NCI-H82 treated with DMSO at 0.1 percent for 48 hours (cell line): Measurements from ENCODE around the gene CCDC172.

Experiments used
- DNase-seq: peaks from one replicate; lab custom pipeline; 2025; ENCODE audit not compliant: unreplicated experiment; lab: John Stamatoyannopoulos, UW

CCDC172 gene

GRCh38 chr10:116324227-116324950 lies at the start of gene CCDC172:
TSS of gene CCDC172 (plus strand) at chr10:116324448. CDS start at chr10:116325012, 564 bp downstream.
- DNase-seq, result no peak

GRCh38 chr10:116276981-116277380 lies 47.3 kb upstream of the CCDC172 start:
- no peak for DNase-seq

GRCh38 chr10:116278846-116279245 lies 45.4 kb upstream of the CCDC172 start:
- DNase-seq, result peak; percentile 71

DNA sequence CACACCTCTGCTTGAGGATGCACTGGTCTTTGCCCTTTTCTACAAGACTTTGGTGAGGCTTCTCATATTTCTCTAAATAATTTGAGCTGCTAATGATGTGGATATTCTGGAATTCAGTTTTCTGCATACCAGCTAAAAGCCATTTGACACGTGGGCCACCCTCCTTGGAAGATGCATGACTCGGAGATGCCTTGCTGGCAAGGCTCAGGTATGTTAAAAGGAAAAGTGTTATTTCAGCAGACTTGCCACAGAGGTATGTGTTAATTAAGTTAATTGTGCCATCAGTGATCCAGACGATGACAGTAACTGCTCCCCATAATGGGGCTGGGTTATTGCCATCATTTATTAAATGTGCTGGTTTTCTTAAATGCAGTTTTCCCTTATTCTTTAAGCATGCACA lies 42.5 kb upstream of the CCDC172 start:
- DNase-seq, result no peak

GRCh38 chr10:116286626-116287200 lies 37.5 kb upstream of the CCDC172 start:
- DNase-seq, result no peak

DNA sequence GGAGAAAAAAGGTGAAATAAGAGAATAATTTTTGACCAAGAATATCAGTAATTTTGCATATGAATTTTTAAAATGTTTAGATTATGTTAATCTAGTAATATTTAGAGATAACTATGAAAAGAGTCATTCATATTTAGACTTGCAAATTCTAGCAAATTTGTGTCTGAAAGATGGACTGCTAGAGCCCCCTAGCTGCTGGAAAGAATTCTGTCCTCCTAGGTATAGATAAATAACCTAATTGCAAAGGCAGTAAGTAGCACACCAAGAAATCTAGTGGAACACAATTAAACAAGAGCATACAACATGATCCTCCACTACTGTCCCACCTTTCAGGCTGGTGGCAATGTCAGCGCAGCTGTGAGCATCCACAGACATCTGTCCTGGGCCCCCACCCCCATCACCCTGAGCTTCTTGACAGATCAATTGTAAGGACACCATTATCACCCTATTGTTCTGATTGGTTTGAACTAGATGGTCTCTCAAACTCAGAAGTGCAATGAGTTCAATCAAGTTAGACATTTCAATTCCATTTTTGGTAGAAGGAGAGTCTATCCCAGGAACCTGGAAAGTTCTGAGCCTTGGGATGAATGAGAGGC lies 36.2 kb upstream of the CCDC172 start:
- peak; percentile 2 for DNase-seq

GRCh38 chr10:116289652-116290051 lies 34.6 kb upstream of the CCDC172 start:
- no peak for DNase-seq

DNA sequence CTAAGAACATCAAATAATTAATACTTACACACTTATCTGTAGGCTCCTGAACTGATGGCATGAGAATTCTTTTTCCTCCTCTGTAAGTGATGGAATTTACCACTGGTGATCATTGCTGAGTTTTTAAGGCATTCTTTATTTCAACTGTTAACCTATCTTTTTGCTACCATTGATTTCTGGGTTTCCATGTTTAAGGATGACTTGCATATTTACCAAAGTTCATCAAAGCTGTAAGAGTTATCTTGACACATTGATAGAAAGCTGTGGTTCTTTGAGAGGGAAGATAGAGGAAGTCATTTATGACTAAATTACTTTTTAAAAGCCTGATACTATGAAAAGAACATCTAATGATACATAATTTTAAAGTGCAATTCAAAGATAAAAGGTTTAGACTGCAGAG lies 31.8 kb upstream of the CCDC172 start:
- no peak for DNase-seq

- DNase-seq, result no peak
These were observed 27.9 kb upstream of the CCDC172 start for GRCh38 chr10:116296291-116296721.

GRCh38 chr10:116298586-116298985 lies 25.7 kb upstream of the CCDC172 start:
- DNase-seq, result no peak

GRCh38 chr10:116300542-116300941 lies 23.7 kb upstream of the CCDC172 start:
- no peak for DNase-seq

DNA sequence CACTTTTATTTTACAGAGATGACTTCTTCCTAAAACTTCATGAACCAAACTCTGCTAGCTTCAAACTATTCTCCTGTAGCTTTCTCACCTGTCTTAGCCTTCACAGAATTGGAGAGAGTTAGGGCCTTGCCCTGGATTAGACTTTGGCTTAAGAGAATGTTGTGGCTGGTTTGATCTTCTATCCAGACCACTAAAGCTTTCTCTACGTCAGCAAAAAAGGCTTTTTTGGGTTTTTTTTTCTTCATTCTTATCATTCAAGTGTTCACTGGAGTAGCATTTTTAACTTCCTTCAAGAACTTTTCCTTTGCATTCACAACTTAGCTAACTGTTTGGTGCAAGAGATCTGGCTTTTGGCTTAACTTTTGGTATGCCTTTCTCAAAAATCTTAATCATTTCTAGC lies 19.3 kb upstream of the CCDC172 start:
- DNase-seq, result no peak

DNA sequence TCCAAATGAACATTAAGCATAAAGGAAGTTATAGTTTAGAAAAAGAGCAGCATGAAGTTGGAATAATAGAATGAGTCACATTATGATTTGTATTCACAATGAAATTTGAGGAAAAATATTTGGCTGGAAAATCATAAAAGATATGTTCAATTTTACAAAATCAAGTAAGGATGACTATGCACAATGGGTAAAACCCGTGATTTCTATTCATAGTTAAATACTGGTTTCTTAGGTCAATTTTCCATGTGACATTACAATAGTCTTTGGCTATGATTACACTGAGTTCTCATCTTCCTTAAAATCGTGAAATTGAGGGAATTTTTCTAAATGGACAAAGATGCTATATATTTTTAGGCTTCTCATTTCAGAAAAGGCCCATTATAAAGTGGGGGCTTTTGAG lies 17.4 kb upstream of the CCDC172 start:
- DNase-seq, result no peak

DNA sequence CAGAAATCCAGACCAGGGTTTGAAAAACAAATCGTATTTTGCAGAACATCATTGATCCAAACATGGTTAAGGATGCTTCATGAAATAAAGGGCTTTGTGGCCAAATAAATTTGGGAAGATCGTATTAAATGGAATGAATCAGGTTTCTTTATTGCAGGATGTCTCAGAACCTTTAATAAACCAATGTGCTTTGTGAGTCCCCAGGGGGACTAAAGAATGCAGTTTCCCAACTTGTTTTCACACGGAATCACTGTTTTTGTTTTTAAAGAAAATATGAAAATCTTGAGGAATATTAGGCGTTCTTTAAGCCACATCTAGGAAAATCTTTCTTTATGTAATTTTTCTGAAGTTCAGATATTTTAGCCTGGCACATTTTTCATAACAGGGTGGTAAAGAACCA lies 16.8 kb upstream of the CCDC172 start:
- DNase-seq, result no peak

DNA sequence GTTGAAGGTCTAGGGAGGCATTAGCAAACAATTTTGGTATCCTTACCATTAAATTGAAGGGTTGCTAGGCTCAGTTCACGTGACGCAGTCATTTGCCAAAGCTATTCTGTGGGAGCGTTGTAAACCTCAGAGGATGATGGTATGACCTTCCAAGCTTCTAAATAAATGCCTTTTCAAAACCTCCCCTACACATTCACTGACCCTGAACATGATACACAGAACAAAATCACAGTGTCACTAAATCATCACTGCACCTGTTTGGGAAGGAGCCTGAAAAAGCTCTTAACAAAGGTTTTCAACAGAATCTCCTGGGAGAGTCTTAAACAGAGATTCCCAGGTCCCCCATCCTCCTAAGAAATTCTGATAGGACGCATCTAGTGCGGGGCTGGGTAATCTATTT lies 13.2 kb upstream of the CCDC172 start:
- DNase-seq, result no peak

DNA sequence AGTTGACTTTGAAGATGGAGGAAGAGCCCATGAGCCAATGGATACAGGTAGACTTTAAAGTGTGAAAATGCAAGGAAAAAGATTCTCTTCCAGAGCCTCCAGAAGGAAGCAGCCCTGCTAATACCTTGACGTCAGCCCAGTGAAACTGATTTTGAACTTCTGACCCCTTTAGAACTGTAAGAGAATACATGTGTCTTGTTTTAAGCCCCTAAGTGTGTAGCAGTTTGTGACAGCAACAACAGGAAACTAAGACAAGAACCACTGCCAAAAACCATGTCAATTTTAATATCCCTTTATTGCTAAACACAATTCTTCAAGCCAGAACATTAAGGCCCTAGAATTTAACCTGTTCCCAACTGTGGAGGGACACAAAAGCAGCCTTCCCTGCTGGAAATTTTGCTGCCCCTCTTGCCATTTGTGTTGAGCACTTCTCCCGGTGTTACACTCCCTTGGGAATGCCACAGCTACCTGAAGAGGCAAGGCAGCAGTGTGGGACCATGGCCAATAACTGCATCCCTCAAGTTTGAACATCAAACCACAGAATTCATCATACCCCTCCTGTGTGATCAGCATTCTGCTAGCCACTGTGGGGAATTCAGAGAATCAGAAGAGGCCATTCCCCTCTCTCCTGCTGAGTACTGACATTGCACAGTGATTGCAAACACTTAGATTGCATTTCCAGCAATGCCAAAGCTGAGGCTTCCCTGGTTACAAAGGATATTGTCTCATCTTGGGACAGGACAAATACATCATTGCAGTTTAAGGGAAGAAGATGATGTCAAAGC lies 12.3 kb upstream of the CCDC172 start:
- DNase-seq, result no peak

- no peak for DNase-seq
These were observed 11.7 kb upstream of the CCDC172 start for GRCh38 chr10:116312548-116312947.

- DNase-seq, result peak; percentile 57
These were observed 7.7 kb upstream of the CCDC172 start for GRCh38 chr10:116316503-116316902.

DNA sequence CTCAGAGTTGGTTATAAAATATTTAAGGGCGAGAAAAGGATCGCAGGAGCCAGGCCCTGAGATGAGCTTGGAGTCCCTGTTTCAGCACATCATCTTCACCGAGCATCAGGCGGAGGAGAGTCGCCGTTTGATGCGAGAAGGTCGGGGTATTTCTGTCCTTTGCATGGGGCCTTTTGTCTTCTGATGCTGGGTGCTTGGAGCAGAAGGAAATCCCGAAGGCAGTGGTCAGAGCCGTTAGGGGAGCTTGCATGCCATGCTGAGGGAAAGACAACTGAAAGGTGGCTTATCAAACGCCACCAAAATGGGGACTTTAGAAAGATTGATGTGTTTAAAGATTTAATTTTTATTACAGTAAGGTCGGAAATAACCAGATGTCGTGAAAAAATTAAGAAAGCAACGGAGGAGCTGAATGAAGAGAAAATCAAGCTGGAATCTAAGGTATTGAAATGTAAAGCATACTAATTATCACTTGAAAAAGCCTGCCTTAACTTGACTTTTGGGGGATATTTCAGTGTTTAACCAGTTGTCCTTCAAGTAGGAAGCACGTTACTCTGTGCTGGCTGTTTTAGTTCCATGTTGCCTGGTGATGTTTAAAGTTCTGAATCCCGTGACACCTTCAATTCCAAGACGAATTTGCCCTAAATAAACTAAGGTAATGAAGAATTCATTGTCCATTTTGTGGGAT lies 845 bp downstream of the CCDC172 start:
- DNase-seq, result no peak

GRCh38 chr10:116325987-116326386 lies 1.7 kb downstream of the CCDC172 start:
- DNase-seq, result no peak

GRCh38 chr10:116329153-116329552 lies 4.9 kb downstream of the CCDC172 start:
- DNase-seq, result no peak
